Brain microvascular endothelial cell (primary cell): ENCODE data around the gene NPEPL1.
A peak's percentile ranks its signal among the peaks of the same experiment; 100 is the strongest.
"Not testable (repeated sequence)": the region's sequence is repeated elsewhere in the genome, so short reads cannot be mapped to it uniquely, and the experiment has no call there.

Experiments used
- DNase-seq: peaks from one replicate; pipeline ENCODE4 v3.0.0-alpha.2; 2020
- H3K27ac ChIP-seq: fragments of 250-450 bp; sonication (Bioruptor Pico); 2 replicates; pipeline ENCODE4 v1.5.1; 2020; ENCODE audit warnings: mild to moderate bottlenecking, moderate library complexity
- H3K27me3 ChIP-seq: fragments of 250-450 bp; sonication (Bioruptor Pico); replicated peaks from 2 replicates; pipeline ENCODE4 v1.5.1; 2020; ENCODE audit warnings: mild to moderate bottlenecking
- H3K36me3 ChIP-seq: fragments of 250-450 bp; sonication (Bioruptor Pico); replicated peaks from 2 replicates; pipeline ENCODE4 v1.5.1; 2020; ENCODE audit warnings: mild to moderate bottlenecking
- H3K4me3 ChIP-seq: 2 replicates; pipeline ENCODE4 v1.5.1; 2011; ENCODE audit warnings: low read depth, mild to moderate bottlenecking, control low read depth, low read length, moderate library complexity
- CTCF ChIP-seq: IDR thresholded peaks from 2 replicates; pipeline ENCODE4 v1.5.1; 2011; ENCODE audit warnings: low read depth, mild to moderate bottlenecking, moderate library complexity, low read length, control low read depth, inconsistent platforms; ENCODE audit errors: missing control alignments
- in situ Hi-C: cut with HindIII; loops from 2 replicates; pipeline ENCODE4 v1.10.0; 2017; ENCODE audit warnings: low sequenced_read_pairs, low pct_ligation_motif_present

The NPEPL1 gene

GRCh38 chr20:58647796-58648501 is 44.7 kb upstream of the NPEPL1 start:
- Histone ChIP-seq H3K36me3 (no peaks in the 10 kb centered on the region), H3K27me3 (no peaks in the 10 kb centered on the region), H3K4me3 (no peak overlapping the region), H3K27ac (no peak overlapping the region)
- no peak for TF ChIP-seq CTCF
- in situ Hi-C loops, result no loop called here
- no peak for DNase-seq

- DNase-seq, H3K27me3 ChIP-seq, in situ Hi-C loops, H3K36me3 ChIP-seq, H3K4me3 ChIP-seq, H3K27ac ChIP-seq: not testable (repeated sequence)
These were observed 44.1 kb upstream of the NPEPL1 start for GRCh38 chr20:58648502-58648825.

GRCh38 chr20:58649288-58650180 is 43.1 kb upstream of the NPEPL1 start:
- no peak for DNase-seq
- H3K4me3 ChIP-seq, result peak overlapping the region; percentile 35
- in situ Hi-C loops, result loop anchor here (5.0 to 25.0 kb wide), 2 partner anchors 188 to 412 kb away; no protein-coding TSS in a partner anchor
- H3K36me3 ChIP-seq, result no peaks in the 10 kb centered on the region
- peak overlapping the region; percentile 58 for H3K27ac ChIP-seq
- no peak for TF ChIP-seq CTCF
- H3K27me3 ChIP-seq, result no peaks in the 10 kb centered on the region

GRCh38 chr20:58650181-58650775 is 42.3 kb upstream of the NPEPL1 start:
- H3K4me3 ChIP-seq, result peak overlapping the region; percentile 93

GRCh38 chr20:58650776-58651558 is 41.6 kb upstream of the NPEPL1 start, which contains the start of gene STX16:
Gene STX16 (plus strand): TSS chr20:58651283. CDS start chr20:58652007, 724 bp downstream.
- in situ Hi-C loops, result loop anchor here (5.0 to 25.0 kb wide), 2 partner anchors 186 to 414 kb away; no protein-coding TSS in a partner anchor
- Histone ChIP-seq H3K27ac (peak within 1 kb of the TSS; percentile 58), H3K27me3 (no peaks in the 10 kb centered on the region), H3K4me3 (peak within 1 kb of the TSS; percentile 93), H3K36me3 (no peaks in the 10 kb centered on the region)
- TF ChIP-seq CTCF, result peak; percentile 68
- DNase-seq, result peak; percentile 79

More at GRCh38 chr20:58650181-58650775, 42.3 kb upstream of the NPEPL1 start:
- Histone ChIP-seq H3K36me3 (no peaks in the 10 kb centered on the region), H3K27ac (peak overlapping the region; percentile 58), H3K27me3 (no peaks in the 10 kb centered on the region)
- no peak for TF ChIP-seq CTCF
- DNase-seq, result no peak
- in situ Hi-C loops, result loop anchor here (5.0 to 25.0 kb wide), 2 partner anchors 187 to 413 kb away; no protein-coding TSS in a partner anchor
